ENCODE measurements around the gene DIO2.

The DIO2 gene

DNA sequence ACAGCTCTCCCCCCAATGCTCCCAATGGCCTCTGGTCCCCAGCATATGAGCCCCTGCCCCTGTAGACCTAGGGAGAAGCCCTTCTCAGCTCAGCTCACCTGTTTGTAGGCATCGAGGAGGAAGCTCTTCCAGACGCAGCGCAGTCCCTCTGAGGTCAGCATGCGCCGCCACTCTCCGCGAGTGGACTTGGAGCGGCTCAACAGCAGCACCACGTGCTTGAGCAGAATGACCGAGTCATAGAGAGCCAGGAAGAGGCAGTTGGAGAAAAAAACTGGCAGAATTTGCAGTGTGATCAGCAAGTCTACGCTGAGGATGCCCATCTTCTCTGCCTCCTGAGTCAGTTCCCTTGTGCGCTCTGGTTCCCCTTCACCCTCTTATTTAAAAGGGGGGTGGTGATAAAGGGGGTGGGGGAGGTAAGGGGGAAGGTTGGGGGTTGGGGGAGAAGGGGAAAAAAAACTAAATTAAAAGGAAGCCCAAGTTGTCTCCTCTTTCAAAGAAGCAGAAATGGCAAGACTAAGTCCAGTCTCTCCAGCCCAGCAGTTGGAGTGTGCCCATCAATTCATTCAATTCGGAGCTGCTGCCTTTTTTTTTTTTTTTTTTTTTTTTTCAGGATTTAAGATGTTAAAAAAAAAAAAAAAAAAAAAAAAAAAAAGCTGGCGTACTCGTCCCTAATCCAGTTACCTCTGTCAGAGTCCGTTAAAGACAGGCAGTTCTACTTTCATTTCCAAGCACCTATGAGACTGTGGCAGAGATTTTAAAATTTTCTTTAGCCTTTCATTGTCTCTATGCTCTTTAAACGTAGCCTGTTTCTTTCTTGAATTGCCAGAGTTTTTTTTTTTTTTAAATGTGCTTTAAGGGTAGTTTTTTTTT is at the start of gene DIO2:
TSS of gene DIO2 (minus strand) at position 352 of the 870 bp plus-strand sequence. CDS start at position 320, 32 bp downstream.
- DNase-seq = peak; percentile 72

DNA sequence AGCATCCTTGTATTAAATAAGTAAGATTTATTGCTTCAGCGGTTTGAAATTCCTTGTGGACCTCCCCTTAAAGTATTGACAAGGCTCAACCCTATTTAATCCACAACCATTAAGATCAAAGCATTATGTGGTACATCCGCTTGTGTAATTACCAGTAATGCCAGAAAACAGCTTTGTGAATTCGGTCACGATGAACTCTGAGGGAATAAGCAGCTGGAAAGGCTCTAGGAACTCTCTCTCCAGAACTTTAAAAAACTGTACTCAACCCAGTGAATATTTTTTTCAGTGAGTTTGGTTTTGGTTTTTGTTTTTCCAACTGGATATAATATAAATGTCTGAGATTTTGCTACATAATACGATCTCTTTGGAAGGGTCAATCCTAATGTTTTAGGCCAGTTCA is 49.3 kb upstream of the DIO2 start:
- DNase-seq = no peak

DNA sequence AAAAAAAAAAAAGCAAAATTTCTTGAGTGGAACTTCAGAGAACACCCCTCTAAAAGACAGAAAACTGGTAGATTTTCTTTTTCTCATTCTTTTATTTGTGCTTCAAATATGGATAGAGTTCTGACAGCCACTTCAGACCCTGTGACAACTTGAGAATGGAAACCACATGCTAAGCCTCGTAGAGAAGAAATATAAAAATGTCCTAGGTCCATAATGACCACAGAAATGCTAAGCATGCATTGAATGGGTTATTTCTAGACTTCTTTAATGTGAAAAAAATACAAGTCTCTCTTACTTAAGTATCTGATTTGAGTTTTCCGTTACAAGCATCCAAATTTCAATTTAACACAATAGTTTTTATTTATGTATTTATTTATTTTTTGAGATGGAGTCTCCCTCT is 28.3 kb upstream of the DIO2 start:
- no peak for DNase-seq

DNA sequence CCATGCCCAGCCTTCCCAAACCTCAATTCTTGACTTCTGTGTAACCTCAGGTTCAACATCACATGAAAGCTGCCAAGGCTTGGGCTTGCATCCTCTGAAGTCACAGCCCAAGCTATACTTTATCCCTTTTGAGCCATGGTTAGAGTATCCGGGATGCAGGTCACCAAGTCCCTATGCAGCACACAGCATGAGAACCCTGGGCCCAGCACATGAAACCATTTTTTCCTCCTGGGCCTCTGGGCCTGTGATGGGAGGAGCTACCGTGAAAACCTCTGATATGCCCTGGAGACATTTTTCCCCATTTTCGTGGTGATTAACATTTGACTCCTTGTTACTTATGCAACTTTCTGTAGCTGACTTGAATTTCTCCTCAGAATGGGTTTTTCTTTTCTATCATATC is 25.8 kb upstream of the DIO2 start:
- DNase-seq = no peak

DNA sequence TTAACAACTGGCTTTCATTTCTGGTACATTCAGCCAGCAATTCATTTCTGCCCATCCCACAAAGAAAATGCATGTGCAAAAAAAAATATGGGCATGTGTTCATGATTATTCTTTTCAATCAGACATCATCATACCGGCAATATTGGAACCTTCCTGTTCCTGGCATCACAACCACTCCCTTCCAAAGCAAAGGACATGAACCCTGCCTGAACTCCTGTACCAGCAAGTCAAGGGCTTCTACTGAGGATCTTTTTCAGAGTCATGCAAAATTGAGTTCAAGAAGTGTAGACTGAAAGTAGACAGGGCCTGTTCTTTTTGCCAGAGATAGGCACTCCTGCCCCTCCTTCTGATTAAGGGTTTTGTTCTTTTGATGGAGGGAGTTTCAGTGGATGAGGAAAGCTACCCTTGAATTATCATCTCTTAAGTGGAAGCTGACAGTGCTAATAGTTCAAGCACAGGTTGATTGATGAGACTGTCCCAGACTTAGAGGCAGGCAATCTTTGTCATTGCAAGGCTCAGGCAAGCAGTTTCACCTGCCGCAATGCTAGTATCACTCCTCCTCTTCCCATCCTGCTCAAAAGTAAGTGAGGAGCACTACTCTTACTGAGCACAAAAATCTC is 22.3 kb upstream of the DIO2 start:
- no peak for DNase-seq

DNA sequence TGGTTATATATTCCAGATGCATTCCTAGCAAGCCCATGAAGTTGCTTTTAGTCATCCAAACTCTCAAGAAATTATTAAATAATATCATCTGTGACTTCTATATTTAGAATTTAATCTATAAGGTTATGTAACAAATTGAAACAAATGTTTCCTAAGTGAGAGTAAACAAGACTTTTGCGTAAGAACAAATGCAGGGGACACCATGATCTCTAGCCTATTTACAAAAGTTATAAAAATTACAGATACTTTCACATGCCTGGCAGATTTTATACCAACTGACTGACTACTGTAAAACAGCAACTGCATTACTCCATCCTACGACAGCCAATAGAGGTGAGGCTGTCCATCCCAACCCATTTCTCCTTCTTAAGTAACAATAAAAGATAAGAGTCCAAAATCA is 20.4 kb upstream of the DIO2 start:
- DNase-seq = no peak

DNA sequence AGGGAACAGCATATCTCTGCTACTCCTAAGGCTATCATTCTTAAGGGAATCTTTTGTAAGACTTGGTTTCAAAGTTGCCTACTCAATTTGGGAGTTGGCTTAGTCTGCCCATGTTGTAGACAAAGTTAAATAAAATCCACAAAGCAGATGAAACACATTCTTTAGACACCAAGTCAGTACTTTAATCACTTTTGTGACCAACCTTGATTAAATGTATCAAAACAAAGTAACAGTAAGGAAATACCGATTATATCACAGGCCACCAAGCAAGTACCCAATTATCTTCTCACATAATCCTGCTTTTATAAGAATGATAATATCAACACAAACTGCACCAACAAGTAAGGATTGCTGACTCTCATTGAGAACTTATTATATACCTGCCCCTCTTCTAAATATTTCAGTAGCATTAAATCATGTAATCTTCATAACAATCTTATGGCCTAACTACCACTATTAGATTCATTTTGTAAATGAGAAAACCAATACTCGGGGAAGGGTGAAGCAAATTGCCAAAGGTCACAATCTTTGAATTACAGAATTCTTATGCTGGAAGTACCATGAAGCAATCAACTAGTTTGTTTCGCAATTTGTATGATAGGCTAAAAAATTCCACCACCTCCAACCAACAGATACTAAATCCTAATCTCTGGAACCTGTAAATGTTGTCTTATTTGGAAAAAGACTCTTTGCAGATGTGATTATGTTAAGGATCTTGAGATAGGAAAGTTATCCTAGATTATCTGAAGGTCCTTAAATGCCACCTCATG is 12.6 kb upstream of the DIO2 start:
- DNase-seq = no peak

DNA sequence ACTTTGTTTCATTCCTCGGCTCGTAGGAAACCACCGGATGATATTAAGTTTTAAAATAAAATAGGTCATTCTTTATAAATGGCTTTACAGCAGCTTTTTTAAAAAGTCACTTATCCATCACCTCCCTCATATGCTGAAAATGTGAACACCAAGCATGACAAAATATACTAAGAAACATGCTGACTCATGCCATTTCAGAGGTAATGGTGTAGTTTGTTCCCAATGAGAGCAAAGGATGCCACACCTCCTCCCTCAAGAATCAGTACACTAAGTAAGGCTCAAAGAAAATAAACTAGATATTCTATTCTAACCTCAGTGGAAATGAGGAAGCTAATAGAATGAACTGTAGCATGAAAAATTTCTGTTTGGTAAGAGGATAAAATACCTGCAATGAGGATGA is 5.5 kb upstream of the DIO2 start:
- DNase-seq = no peak

DNA sequence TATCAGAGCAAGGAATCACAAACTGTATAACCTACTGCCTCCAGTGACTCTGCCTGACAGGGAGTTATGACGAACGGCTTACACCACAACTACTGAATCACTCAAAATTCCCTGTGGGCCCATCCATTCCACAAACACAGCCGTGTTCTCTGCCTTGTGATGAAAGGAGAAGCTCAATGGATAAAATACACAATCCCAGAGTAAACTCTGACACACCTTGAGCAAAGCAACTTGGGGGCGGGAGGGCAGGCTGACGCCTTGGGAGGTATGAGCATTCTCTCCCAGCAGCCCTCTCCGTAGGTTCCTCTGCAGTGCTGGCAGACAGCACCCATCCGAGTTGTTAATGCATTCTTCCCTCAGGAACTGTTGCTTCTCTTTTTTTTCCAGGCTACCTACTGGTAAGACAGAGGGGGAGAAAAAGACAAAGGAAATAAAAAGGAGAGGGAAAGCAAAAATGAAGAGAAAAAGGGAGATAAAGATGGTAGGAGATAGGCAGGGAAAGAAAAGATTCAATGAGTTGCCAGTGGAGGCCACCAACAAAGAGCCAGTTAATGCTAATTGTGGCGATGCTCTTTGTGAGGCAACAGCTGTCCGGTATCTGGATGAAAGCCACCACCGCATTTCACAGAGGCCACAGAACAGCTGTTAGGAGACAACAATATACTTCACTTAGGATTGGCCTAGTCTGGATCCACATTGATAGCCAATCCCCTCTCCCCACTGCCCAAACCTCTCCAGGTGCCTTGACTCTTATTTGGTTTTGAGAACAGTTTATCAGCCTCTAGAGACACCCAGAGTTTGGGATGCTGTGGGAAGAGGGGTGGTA is 4.7 kb upstream of the DIO2 start:
- peak; percentile 63 for DNase-seq

DNA sequence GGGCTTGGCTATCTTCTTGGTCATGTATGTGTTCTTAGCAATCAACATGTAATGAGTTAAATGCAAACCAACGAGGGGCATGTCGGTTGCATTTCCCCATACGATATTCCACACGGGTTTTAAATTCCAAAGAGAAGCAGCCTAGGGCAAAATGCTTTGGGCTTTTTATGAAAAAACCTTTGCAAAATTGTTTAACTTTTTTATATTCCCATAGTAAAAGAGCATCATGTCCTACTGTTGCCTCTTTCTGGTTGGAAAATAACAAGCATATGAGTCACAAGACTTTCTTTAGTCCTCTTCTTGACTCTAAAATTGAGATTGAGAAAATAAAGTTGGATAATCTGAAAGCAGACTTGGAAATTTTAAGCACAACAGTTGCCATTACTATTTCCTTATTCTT is 3.8 kb upstream of the DIO2 start:
- DNase-seq = no peak

DNA sequence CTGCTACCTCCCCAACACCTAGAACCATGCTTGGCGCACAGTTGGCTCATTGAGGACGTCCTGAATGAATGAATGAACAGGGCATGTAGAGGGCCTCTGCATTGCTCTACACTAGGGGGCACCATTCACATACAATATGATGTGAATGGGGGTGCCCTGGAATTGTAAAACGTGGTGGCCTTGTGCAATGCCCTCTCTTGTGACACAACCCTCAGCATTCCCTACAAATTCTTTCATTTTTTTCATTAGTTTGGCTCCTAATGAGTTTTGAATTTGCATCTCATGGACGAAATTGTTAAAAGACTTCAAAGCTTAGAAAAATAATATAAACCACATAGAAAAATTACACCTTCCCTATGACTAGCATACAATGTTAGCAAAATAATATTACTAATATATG is 2.3 kb upstream of the DIO2 start:
- DNase-seq = no peak

DNA sequence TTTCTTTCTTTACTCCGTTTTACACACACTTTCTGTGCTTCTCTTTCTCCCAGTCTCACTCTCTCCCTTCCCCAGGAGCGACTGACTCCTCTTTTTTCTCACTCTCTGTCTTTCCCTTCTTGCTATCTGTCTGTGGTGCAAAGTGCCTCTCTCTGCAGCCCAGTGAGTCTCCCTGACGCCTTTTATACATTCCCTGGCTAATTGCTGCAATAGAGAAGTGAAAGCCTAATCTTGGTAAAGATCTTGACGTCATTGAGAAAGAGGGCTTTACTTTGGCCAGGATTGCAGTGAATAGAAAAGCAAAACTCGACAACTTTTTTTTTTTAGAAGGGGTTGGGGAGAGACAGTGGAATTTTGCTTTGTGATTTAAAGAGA is 706 bp upstream of the DIO2 start:
- peak; percentile 72 for DNase-seq

DNA sequence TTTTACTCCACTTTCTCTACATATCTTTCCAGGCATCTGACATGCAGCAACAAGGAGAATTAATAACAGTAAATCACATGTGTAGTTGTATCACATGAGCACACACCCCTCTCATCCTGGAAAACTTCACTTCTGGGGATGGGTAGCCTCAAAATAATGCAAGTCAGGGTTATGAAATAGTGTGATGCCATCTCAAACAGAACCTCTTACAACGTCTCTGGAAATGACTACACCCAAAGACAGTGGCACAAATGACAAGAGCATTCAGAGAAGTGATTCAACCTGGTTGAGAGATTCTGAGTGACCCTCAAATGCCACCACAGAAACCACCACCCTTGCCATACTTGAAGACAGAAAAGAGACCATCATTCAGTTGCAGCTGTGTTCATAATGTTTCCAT is 2.8 kb downstream of the DIO2 start:
- no peak for DNase-seq

DNA sequence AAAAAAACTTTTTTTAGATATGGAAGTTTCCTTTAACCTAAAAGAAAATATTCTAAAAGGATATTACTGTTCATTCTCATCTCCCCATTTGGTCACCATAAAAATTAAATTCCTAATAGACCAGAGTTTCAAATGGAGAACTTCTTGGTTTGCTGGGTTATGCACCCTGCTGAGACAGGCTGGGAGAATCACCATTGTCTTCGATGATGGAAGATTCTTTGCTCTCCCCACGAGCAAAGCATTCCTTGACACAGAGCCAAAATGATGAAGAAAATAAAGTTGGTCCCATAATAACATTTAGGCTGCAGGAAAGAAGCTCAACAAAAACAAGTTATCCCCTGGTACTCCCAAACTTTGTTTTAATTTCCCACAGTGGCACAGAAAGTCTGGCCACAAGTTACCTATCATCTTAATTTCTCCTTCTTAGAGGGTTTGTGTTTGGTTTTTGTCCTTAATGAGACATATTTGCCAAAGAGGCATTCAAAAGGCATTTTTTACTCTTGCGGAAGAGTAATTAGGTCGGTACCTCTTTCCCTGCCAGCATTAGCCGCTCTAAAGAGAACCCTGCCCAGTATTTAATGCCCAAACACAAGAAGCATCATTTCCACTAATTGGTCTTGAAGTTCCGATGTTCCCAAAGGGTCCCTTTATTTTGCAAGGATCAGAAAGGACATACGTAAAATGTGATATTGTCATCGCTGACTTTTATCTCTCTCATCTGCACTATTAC is 4.8 kb downstream of the DIO2 start:
- DNase-seq = no peak

DNA sequence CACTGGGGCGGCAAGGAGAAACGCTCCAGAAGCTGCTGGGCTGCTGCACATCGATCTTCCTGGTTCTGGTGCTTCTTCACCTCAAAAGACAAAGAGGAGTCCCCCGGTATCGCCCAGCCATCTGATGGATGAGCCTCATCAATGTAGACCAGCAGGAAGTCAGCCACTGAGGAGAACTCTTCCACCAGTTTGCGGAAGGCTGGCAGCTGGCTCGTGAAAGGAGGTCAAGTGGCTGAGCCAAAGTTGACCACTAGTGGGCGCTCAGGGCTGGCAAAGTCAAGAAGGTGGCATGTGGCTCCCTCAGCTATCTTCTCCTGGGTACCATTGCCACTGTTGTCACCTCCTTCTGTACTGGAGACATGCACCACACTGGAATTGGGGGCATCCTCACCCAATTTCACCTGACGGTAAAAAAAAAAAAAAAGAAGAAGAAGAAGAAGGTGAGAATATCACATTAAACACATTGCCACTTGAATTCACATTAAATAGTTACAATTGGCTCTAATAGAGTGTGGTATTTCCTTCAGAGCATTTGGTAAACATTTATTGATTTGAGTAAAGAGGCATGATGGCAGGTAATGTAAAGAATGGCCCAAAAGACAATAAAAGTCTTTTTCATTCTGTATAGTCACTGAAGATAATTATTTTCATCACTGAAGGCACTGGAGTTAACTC is 8.3 kb downstream of the DIO2 start:
- DNase-seq = no peak

DNA sequence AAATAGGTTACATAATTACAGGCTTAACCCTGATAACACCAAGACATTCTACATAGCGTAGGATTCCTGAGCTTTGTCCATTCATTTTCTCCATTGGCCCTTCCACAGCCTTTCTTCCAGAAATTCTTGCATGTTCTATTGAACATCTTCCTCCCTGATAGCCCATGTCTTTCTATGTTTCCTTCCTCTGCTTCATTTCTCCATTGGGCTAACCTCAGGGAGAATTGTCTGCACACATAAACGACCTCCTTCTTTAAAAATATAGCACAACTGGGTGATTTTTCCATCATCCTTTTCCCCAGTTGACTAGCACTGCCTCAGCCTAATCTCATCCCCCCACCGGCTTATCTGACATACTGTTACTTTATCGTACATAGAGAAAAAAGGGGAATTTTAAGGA is 11.2 kb downstream of the DIO2 start:
- DNase-seq = no peak

DNA sequence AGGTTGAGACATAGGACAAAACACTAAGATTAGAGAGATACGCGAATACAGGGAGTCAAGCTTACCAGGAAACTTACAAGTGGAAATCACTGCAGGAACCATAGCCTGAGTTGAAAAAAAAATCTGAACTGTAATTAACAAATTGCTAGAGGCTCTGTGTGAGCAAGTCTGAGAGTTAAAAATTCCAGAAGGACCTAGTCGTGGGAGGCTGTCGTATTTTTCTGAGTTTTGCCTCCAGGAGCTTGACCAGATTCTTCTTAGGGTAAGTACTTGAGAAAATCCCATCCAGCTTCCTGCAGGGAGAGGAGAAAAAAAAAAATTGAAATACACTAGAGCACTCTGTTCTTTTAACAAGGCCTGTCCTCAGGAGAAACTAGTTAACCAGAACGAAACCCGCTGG is 22.7 kb downstream of the DIO2 start:
- DNase-seq = no peak

DNA sequence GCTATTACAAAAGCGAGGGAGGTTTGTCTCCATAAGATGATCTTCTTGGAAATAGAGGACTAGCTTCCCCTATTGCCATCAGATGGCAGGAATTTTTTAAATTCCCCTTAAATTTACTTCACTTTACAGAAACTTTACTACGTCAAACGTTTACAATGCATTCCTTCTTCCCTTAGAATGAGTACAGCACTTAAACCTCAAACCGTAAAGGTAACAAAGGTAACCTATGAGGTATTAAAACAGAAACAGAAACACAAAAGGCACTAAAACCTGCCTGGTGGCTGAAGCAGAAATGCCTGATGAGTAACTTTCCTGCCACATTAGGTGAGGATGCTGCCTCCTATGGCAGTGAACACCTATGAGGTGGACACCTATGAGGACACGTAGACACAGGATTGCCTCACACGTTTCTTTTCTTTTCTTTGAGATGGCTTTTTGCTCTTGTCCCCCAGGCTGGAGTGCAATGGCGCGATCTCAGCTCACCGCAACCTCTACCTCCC is 25.0 kb downstream of the DIO2 start:
- DNase-seq = no peak

DNA sequence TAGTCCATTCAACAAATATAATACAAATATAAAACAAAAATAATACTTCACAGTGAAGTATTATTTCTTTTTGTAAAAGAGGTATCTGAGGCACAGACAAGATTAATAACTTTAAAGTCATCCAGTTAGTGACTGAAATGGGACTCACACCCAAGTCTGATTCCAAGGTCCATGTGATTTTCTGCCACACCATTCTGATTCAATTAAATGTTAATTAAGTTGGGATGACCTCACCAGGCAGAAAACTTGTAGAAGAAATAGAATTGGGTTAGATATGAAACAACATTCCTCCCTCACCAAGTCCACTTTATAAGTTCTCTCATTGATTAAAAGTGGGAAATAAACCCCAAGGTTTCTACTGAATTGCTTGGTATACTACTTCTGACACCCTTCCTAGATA is 34.4 kb downstream of the DIO2 start:
- no peak for DNase-seq

DNA sequence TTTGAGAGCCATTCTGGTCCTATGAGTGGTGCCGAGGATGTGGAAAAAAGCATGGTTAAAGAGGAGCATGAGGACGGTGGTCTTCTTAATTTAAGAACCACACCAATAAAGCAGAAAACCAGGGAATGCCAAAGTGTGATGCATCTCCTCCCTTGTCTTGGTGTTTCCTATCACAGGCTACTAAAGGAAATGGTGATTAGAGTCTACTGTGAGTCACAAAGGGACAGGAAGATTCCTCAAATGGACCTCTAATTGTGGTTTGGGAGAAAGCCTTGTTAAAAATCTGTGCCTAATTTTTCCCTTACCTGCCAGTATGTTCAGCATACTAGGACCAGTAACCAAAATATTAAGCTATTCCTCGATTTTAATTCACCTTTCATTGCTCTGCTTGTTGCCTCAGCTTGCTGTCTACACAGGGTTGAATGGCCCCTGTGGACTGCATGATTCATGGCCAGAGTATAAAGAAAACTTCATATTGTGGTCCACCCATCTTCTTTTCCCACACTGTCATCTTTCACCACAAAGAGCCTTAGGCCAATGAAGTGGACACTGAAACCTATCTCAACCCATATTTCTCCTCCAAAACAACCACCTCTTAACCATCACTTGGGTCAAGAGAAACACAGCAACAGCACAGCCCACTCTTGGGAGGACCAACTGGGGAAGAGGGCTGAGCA is 38.8 kb downstream of the DIO2 start:
- no peak for DNase-seq

All from NCI-H2171 treated with DMSO at 0.1 percent for 48 hours (cell line).